Hindlimb muscle (tissue), 1 donor: ENCODE data around the gene HOXC11. TPM values are rescaled to one million over a fixed set of nuclear protein-coding genes. Genes with fewer than 3 reads are reported as not detected.
A peak's percentile ranks its signal among the peaks of the same experiment; 100 is the strongest.

ENCODE experiments used
- DNase-seq: peaks from one replicate; pipeline ENCODE4 v3.0.0-alpha.2; 2013
- polyA plus RNA-seq: library from polyadenylated mRNA; unstranded; fragments of 120-200 nt; gene quantifications from one replicate; pipeline ENCODE4 v1.2.1, GENCODE V29; 2013; ENCODE audit not compliant: insufficient read length

Gene HOXC11
- polyA plus RNA-seq, 1 donor: 7.1 TPM

DNA sequence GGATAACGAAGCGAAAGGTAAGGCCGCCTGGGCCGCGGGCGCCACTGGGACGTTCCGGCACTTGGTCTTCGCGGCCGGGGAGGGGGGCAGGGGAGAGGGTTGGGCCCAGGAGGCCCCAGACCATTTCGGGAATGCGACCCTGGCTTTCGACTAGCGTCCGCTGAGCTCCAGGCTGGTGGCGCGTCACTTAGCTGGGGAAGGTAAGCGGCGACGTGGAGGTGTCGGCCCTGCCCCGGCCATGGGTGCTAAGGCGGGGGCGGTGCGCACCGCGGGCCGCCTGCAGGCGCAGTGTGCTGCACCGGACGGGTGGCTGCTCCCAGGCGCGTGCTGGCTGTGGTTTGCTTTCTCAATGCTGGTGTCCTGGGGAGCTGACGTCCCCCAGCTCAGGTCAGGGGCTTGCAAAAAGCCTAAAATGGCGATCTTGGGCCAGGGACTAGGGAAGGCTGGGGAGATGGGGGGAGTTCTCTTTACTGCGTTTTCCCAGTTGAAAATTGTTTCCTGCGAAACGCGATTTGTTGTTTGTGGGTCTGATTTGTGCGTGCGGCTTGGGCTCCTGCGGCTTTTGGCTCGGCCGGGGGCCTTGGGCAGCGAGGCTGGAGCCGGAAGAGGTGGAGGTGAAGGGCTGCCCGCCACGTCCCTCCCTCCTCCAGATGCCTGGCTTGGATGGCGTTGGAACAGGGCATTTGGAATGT, 13.2 kb downstream of the HOXC11 start:
- no peak for DNase-seq

DNA sequence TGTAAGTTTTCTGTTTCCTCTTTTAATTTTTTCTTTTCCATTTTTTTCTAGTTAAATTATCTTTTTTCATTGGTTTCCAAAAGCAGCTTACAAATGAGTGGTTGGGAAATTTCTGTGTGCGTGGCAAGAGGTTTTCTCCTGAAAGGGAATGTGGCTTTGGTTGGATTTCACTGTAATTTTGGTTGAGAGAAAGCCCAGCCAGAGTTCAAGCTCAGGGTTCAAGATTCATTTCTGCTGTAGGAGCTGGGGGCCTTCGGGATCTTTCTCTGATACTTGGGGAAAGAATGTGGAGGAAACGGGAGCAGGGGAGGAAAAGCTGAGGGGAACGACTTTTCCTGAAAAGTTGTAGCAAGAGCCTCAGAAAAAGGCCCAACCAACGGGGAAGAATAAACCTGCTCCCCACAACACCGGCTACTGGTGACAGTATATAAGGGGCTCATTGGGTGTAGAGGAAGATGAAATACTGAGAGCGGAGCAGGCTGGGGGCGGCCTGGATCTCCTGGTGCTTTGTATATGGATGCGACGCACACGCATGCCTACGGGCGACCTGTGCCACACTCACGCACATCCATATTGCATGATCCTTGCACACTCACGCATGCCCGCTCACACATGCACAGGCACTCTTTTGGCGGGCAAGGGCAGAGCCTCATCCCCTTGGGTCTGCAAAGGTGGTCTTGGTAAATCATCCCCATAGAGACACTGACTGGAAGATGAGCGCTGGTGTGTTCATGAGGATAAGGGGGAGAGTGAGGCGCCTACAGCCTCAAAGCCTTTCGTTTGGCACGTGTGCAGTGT, 14.0 kb downstream of the HOXC11 start:
- no peak for DNase-seq

DNA sequence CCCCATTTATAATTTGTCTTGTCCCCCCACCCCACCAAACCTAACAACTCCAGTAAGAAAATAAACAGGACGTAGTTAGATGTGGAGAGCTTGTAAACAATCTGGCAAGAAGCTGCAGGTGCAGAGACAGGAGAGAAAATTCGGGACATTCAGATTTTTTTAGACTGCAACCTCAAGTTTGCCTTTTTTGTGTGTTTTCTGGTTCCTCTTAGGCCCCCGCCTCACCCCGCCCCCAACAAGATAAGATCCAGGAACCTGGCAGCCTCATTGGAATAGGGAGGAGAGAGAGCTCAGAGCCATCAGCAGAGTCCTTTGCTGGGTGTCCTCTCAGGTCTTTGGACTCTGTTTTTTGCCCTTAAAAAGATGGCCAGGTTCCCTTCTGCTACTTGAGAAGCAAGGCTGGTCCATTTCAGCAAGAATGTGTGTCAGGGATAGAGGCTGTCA, 14.9 kb downstream of the HOXC11 start:
- no peak for DNase-seq

DNA sequence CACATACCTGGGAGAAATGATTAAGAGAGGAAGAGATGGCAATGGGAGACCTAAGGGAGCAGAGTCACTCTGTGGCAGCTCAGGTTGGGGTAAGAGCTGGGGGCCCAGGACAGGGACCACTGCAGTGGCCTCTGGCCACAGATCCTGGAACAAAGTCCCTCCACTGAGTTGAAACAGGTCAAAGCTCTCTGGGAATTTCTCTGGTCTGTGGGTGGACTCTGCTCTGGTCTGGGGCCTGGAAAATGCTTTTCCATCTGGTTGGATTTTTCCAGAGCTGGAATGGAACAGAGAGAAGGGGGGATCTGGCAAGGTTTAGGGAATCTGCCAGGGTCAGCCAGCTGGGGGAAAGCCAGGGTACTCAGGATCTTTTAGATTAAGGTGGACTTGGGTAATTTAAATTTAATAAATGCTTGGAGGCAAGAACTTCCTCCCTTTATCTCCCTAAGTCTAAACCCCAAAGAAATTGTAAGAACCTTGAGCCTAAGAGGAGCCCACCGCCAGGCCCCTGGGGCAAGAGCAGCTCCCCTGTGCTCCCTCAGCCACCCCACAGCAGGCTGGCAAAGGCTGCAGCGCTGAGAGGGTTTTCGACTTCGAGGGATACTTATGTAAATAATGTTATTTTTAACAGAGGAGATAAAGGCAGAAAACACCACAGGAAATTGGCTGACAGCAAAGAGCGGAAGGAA, 15.8 kb downstream of the HOXC11 start:
- no peak for DNase-seq

DNA sequence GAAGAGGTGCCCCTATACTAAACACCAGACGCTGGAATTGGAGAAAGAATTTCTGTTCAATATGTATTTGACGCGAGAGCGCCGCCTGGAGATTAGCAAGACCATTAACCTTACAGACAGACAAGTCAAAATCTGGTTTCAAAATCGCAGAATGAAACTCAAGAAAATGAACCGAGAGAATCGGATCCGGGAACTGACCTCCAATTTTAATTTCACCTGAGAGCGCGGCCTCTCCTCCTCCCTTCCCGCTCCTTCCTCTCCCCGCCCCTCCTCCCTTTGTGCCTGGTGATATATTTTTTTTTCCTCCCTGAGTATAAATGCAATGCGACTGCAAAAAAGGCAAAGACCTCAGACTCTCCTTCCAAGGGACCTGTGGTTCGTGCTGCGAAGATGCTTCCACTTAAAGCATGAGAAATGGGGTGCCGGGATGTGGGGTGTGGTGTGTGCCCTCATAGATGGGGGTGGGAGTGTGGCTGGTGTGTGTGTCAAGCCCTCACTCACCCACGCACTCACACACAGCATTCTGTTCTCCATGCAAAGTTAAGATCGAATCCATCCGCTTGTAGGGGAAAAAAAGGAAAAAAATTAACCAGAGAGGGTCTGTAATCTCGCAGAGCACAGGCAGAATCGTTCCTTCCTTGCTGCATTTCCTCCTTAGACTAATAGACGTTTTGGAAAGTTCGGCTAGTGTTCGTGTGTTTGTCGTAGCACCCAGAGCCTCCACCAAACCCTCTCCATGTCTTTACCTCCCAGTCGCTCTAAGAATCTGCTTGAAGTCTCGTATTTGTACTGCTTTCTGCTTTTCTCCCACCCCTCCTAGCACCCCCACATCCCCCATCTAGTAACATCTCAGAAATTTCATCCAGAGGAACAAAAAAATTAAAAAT, 16.5 kb downstream of the HOXC11 start:
- DNase-seq: no peak

DNA sequence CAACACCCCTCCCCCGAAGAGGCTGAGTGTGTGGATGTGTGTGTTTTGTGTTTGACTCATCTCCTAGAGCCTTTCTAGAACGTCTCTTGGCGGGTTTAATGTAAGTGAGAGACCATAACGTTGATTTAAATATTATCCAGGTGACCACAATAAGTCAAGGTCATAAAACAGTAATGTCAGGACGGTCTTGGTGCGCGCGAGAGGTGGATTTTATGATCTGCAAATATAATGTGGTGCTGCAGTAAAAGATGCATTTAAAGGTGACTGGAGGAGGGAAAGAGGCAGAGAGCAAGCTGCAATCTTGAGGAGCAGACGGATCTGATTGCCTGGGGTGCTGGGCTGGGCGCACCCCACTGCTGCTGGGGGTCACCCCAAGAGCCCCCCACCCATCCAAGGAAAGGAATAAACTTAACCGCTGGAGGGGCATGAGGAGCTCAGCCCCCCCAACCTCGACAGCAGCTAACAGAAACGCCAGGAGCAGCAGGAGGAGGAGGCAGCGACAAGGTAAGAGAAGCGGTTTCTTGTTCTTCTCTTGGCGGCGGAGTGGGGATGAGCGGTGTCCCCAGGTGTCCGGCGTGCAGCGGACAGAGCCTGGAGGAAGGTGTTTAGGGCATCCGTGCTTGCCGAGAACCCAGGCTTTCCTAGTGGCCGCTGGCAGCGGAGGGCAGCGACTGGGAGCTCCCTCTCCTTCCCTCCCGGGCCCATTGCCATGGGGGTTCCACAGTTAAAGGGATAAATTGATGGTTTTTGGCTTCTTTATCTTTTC, 17.6 kb downstream of the HOXC11 start:
- no peak for DNase-seq

DNA sequence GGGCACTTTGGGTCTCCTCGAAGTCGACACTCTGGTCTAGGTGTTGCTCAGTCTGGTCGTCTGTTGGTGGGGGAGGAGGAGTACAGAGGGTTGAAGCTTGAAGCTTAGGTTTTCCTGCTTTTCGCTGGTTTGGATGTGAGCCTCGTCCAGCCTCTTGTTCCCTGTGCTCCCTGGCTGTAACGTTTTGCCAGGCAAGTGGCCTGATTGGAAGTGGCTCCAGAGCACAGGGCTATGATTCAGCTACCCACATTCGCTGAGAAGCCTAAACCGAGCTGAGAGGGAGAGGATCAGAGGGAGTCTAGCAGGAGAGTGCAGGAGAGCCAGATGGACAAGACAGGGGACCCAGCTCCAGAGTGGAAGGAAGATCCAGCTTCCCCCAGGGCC, 18.1 kb downstream of the HOXC11 start:
- no peak for DNase-seq

DNA sequence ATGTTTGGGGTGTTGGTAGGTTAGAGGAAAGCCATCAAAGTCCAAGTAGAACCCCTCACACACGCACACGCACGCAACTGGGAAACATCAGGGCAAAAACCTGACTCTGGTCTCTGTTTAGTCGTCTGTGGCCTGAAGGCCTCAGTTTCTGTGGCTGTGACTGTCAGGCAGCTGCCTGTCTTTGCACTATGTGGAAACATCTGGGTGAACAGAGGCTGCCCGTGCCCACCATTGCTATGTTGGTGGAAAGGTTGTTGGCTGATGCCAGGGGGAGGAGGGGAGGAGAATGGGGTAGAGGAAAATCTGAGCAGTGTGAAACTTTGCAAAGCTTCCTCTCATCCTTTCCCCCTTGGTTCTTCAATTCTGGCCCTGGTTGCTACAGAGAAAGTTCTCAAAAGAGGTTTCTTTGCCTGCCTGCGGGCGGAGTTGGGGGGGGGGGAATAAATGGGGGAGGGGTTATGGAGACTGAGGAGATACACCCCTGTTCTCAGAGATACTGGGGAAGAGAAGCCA, 19.5 kb downstream of the HOXC11 start:
- DNase-seq: no peak

DNA sequence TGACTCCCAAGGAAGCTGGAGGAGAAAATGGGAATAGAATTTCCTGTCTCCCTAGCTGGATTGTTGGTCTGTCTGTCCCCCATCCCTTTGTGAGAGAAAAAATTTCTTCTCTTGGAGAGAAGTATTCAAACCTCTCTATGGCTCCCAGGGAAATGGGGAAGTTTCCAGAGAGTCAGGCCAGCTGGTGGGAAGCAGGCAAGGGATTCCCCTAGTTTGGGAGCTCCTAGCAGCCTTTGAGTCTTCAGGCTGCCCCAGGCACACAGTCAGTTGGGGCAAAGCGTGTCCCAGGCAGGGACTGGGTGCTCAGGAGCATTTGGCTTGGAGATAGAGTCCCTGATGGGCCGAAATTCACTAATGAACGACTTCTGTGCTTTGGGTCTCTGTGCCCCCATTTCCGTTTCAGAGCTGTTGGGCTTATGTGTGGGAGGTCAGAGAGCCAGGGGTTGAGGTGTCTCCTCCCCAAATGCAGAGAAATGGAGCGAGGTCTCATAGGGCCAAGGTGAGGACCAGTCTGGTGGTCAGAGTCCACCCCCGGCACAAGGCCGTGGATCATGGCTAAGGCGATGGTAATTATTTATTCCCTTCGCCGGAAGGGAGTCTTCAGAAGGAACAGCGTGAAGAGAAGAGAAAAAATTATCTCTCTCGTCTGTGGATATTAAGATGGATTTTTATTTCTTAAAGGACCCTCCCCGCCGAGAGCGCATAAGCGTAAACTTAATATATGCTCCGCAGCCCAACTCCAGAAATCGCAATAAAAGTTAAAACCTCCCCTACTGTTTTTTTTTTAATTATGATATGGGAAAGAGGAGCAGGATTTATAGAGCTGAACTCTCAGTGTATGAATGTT, 20.5 kb downstream of the HOXC11 start:
- peak; percentile 53 for DNase-seq

DNA sequence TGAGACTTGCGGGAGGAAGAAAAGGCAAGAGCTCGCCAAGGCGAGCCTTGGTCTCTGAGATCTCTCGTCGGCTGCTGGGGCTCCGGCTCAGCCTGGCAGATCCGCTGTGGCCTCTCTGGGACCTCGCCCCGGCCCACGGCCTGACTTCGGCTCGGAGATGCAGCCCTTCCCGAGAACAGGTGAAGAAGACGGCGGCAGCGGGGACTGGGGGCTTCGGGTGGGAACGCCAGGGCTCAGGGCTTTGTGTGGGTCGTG, 21.0 kb downstream of the HOXC11 start:
- DNase-seq: peak; percentile 66

DNA sequence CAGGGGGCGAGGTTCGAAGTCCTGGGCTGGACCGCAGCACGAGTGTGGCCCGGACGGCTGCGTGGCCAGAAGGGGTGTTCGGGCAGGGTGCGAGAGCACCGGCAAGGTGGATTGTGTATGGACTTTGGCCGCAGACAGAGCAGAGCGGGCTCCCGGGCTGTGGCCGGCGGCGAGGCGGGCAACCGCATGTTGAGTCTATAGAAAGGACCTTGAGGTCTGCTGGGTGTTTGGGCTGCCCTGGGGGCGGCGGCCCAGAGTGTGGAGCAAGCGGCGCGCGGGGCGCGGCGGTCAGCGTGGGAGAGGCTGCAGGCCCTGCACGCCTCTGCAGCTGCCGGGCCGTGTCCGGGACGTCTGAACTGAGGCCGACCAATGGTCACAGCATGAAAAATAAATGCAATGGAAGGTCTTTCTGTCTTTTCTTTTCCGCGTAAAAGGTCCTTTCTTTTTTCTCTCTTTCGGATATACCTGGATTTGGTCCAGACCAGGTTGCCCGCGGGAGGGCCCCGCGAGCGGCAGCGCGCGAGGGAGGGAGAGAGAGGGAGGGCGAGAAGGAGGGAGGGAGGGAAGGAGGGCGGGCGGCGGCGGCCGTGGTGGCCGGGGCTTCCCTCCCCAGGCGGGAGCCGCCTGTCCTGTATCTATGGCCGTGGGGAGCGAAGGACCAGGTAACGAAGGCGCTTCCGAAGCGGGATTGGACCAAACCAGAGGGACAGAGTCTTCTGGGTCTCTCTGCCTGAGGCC, 21.5 kb downstream of the HOXC11 start:
- DNase-seq: peak; percentile 59

DNA sequence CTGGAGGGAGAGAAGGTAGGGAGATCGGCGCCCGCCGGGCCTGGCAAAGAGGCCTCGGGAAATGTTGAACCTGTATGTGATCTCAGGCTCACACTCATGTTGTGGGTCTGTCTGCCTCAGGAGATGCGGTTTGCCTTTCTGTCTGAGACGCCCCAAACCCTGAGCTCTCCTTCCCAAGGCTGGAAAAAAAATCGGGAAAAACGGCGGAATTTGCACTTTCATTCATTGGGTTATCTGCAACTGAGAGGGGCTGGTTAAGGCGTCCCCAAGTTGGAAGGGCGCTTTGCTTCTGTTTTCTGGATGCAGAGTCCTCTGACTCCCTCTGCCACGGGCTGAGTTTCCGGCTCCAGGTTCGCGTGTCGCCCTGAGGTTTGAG, 22.1 kb downstream of the HOXC11 start:
- DNase-seq: no peak

DNA sequence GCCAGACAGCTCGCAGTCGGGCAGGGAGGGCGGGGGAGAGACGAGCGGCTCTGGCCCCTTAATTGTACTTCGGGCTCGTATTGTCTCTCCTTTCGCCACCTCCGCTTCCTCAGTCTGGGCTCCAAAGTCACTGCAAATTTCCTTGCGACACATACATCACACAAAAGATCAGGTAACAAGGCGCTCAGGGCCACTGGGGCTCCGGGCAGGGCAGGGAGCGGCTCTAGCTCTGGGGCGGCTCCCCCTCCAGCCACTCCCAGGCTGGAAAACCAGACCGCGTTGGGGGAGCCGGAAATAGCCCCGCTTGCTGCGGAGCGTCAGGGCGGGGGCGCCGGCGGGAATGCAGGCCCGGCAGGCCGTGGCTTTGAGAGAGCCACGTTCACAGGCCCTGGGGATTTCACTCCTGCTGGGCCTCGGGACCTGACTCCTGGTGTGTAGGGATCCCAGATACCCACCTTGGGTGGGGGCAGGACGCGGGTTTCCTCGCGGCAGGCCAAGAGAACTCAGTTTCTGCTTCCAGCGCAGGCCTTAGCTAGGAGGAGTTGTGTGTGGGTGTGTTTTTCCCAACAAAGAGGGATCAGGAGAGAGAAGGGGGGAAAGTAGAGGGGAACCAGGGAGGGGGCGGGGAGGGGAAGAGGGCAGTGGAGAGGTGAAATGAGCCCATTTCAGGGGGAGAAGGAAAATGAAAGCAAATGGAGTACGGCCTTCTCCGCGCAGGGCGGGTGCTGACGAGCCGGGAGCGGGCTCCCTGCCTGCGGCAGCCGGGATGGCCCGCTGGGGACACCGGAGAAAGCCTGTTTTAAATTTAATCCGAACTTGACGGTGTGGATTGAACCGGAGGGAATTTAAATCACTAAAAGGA, 22.7 kb downstream of the HOXC11 start:
- no peak for DNase-seq

DNA sequence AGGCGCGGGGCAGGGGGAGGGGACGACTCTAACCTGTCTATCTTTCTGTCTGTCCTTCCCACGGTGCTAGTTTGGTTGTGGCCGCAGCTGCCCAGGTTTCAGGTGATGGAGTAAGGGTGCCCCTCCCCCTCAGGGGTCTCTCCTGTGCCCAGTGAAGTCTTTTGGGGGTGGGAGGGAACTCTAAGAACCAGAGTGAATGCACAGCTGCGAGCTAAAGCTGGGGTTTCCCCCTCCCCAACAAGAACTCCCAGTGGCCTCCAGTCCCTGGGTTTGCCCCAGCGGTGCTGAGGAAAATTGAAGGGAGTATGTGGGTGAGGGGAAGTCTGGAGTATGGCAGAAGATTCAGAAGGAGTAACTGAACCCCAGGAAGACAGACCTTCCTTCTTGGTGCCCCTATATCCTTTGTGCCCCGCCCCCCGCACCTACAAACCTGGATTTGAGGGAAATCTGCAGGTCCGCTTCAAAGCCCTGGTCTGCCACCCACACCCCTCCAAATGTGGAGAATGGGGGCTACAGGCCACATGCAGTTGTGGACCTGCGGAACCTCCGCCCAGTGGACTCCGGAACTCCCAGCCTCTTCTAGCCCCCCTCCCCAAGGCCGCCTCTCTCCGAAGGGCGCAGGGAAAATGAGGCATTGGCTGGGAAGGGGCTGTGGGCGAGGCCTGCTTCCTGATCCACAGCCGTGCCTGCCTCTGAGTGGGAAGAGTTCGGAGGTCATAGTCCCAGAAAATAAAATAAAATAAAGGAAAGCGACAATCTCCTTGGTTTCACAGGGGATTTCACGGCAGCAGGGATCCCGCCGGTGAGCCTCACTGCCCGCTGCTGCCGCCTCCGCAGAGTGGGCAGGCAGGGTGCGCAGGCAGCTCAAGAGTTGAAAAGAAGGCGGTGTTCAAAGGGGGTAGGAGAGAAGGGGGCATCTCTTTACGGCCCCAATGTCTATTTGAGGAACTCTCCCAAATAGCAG, 23.6 kb downstream of the HOXC11 start:
- no peak for DNase-seq

DNA sequence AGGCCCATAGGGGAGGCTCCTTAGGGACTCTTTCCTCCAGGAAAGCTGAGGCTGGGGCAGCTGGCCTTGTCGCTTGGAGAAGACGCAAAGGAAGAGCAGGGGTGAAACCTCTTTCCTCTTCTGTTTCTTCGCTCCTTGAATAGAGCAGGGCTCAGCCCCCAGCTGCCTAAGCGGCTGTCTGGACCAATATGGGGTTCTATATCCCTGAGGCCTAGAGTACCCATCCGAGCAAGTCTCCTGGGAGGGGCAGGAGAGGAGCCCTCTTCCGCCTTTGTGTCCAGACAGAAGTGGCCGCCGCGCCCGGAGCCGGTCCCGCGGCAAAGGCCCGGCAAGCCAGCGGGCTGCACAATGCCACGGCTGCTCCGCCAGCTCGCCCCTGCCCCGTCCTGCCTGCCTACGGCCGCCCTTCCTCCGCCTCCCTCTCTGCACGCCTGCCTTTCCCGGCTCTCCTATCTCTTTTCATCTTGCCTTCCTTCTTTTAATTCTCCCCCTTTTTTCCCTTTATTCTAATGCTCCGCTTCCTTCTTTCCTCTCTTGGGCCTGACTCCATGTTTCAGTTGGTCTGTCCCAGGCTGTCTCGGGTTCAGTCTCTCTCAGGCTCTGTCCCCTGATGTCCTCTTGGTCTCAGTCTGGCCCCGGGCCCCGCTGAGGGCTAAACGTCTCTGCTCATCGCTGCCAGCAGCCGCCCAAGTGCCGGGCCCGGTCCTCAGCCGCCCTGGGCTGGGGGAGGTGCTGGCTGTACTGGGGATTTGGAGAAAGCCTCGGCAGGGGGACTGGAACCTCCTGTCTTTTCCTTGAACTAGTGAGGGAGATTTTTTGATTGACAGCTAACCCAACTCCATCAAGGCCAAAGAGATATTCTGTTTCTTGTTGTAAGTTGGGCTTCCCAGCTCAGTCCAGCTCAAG, 24.5 kb downstream of the HOXC11 start:
- no peak for DNase-seq

DNA sequence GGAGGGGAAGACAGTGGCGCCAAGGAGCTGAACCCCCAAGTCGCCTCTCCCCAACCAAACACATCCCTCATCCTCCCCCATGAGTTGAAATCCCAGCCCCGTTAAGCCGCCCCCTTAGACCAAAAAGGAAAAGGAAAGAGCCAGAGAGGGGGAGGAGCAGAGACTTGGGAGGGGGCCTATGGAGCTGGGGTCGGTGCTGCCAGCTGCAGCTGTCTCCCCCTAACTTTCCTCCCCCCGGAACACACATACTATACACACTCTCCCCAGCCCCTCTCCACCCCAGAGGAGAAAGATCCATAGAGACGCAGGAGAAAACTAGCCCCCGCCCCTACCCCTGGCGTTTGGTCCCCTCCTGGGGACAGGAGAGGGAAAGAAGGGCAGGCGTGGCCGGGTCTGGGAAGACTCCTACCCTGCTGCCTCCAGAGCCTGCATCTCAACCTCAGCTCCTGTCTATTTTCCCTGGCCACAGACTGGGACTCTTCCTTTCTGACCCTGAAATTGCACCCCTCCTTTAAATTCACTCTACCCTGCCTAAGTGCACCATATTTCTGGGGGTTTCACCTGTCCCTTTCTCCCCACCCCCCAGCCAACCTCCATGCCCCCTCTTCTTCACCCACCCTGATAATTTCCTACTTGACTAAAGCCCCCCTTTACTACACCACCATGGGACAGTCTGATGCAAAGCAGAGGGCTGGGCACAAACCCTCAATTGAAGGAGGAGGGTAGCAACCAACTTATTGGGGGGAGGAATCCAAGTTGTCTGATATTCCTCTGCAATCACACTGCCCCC, 25.4 kb downstream of the HOXC11 start:
- no peak for DNase-seq
